ENCODE data around the gene RHOB. TPM values are rescaled to one million over a fixed set of nuclear protein-coding genes. Genes with fewer than 3 reads are reported as not detected.
"Not testable (repeated sequence)": the region's sequence is repeated elsewhere in the genome, so short reads cannot be mapped to it uniquely, and the experiment has no call there.

RHOB gene
- total RNA-seq = 466 and 1,033 TPM in 2 replicates

- peak; percentile 93 for DNase-seq (ENCODE audit: low read depth)
These were observed at the start of gene RHOB for GRCh38 chr2:20446917-20447436. TSS of gene RHOB (plus strand) at chr2:20447074. CDS start at chr2:20447466, 392 bp downstream.

GRCh38 chr2:20397811-20398447, 48.9 kb upstream of the RHOB start:
- DNase-seq (ENCODE audit: low read depth) = no peak

- DNase-seq (ENCODE audit: low read depth) = no peak
These were observed 47.8 kb upstream of the RHOB start for GRCh38 chr2:20398956-20399567.

GRCh38 chr2:20400306-20400705, 46.6 kb upstream of the RHOB start:
- DNase-seq (ENCODE audit: low read depth) = no peak

GRCh38 chr2:20400787-20401488, 45.9 kb upstream of the RHOB start:
- no peak for DNase-seq (ENCODE audit: low read depth)

GRCh38 chr2:20401489-20401835, 45.4 kb upstream of the RHOB start:
- DNase-seq (ENCODE audit: low read depth) = no peak

GRCh38 chr2:20403774-20404312, 43.0 kb upstream of the RHOB start:
- no peak for DNase-seq (ENCODE audit: low read depth)

GRCh38 chr2:20404950-20405349, 41.9 kb upstream of the RHOB start:
- no peak for DNase-seq (ENCODE audit: low read depth)

- DNase-seq (ENCODE audit: low read depth) = no peak
These were observed 37.8 kb upstream of the RHOB start for GRCh38 chr2:20409039-20409438.

- no peak for DNase-seq (ENCODE audit: low read depth)
These were observed 36.2 kb upstream of the RHOB start for GRCh38 chr2:20410556-20411277.

GRCh38 chr2:20411361-20411894, 35.4 kb upstream of the RHOB start:
- DNase-seq (ENCODE audit: low read depth) = peak; percentile 74

GRCh38 chr2:20414806-20415205, 32.1 kb upstream of the RHOB start:
- no peak for DNase-seq (ENCODE audit: low read depth)

- DNase-seq (ENCODE audit: low read depth) = no peak
These were observed 31.4 kb upstream of the RHOB start for GRCh38 chr2:20415511-20415918.

- no peak for DNase-seq (ENCODE audit: low read depth)
These were observed 30.2 kb upstream of the RHOB start for GRCh38 chr2:20416723-20417122.

GRCh38 chr2:20417230-20417821, 29.5 kb upstream of the RHOB start:
- not testable (repeated sequence) for DNase-seq (ENCODE audit: low read depth)

- no peak for DNase-seq (ENCODE audit: low read depth)
These were observed 28.4 kb upstream of the RHOB start for GRCh38 chr2:20418519-20418918.

GRCh38 chr2:20419007-20419576, 27.8 kb upstream of the RHOB start:
- peak; percentile 61 for DNase-seq (ENCODE audit: low read depth)

- no peak for DNase-seq (ENCODE audit: low read depth)
These were observed 27.1 kb upstream of the RHOB start for GRCh38 chr2:20419752-20420151.

GRCh38 chr2:20421336-20421987, 25.4 kb upstream of the RHOB start:
- no peak for DNase-seq (ENCODE audit: low read depth)

- peak; percentile 63 for DNase-seq (ENCODE audit: low read depth)
These were observed 24.9 kb upstream of the RHOB start for GRCh38 chr2:20421988-20422370.
